ENCODE measurements around the gene TARS1. TPM values are rescaled to one million over a fixed set of nuclear protein-coding genes. Genes with fewer than 3 reads are reported as not detected.

TARS1 gene
- total RNA-seq: 67.7 TPM
- long read RNA-seq, full-length matches to known transcripts: 37 of 41 reads
- long read RNA-seq, partial matches to known transcripts: 0 of 41 reads
- long read RNA-seq, other reads (novel, unspliced or antisense): 4 of 41 reads

GRCh38 chr5:33440482-33441240 is at the start of gene TARS1:
Gene TARS1, plus strand, starts transcription at chr5:33440965. Its CDS starts 122 bp downstream, at chr5:33441087.
- peak; percentile 98 for DNase-seq (ENCODE audit: missing footprints)
- ATAC-seq: peak; percentile 99
- intact Hi-C loops (cut with DNase I): loop anchor here (2.0 to 10.0 kb wide), 2 partner anchors 568 to 1474 kb away; partner anchors contain the start of genes AMACR, BRIX1 and RAD1

GRCh38 chr5:33398501-33398900 is 42.3 kb upstream of the TARS1 start:
- DNase-seq (ENCODE audit: missing footprints) (no peak), ATAC-seq (no peak)
- intact Hi-C loops (cut with DNase I): no loop called here

- ATAC-seq (no peak), DNase-seq (ENCODE audit: missing footprints) (no peak)
- intact Hi-C loops (cut with DNase I): no loop called here
These were observed 40.1 kb upstream of the TARS1 start for GRCh38 chr5:33400675-33401074.

- DNase-seq (ENCODE audit: missing footprints): no peak
- intact Hi-C loops (cut with DNase I): no loop called here
- no peak for ATAC-seq
These were observed 39.0 kb upstream of the TARS1 start for GRCh38 chr5:33401482-33402390.

- no peak for ATAC-seq
- no peak for DNase-seq (ENCODE audit: missing footprints)
- intact Hi-C loops (cut with DNase I): no loop called here
These were observed 37.6 kb upstream of the TARS1 start for GRCh38 chr5:33403187-33403586.

- intact Hi-C loops (cut with DNase I): no loop called here
- DNase-seq (ENCODE audit: missing footprints): no peak
- ATAC-seq: no peak
These were observed 31.9 kb upstream of the TARS1 start for GRCh38 chr5:33408816-33409215.

- peak; percentile 34 for DNase-seq (ENCODE audit: missing footprints)
- ATAC-seq: no peak
- intact Hi-C loops (cut with DNase I): no loop called here
These were observed 31.2 kb upstream of the TARS1 start for GRCh38 chr5:33409435-33410170.

- DNase-seq (ENCODE audit: missing footprints) (no peak), ATAC-seq (no peak)
- intact Hi-C loops (cut with DNase I): no loop called here
These were observed 30.5 kb upstream of the TARS1 start for GRCh38 chr5:33410221-33410620.

- DNase-seq (ENCODE audit: missing footprints) (no peak), ATAC-seq (no peak)
- intact Hi-C loops (cut with DNase I): no loop called here
These were observed 29.3 kb upstream of the TARS1 start for GRCh38 chr5:33411498-33411897.

GRCh38 chr5:33415811-33416354 is 24.9 kb upstream of the TARS1 start:
- intact Hi-C loops (cut with DNase I): no loop called here
- no peak for ATAC-seq
- DNase-seq (ENCODE audit: missing footprints): no peak

GRCh38 chr5:33417632-33418031 is 23.1 kb upstream of the TARS1 start:
- intact Hi-C loops (cut with DNase I): no loop called here
- DNase-seq (ENCODE audit: missing footprints): no peak
- no peak for ATAC-seq

GRCh38 chr5:33420946-33421345 is 19.8 kb upstream of the TARS1 start:
- ATAC-seq: no peak
- intact Hi-C loops (cut with DNase I): loop anchor here (5.0 kb wide), 1 partner anchor 709 kb away; the partner anchor contains the start of gene NPR3
- DNase-seq (ENCODE audit: missing footprints): no peak

GRCh38 chr5:33422191-33422590 is 18.6 kb upstream of the TARS1 start:
- intact Hi-C loops (cut with DNase I): loop anchor here (5.0 kb wide), 1 partner anchor 710 kb away; the partner anchor contains the start of gene NPR3
- ATAC-seq (no peak), DNase-seq (ENCODE audit: missing footprints) (no peak)

- intact Hi-C loops (cut with DNase I): loop anchor here (5.0 kb wide), 1 partner anchor 711 kb away; the partner anchor contains the start of gene NPR3
- ATAC-seq: no peak
- no peak for DNase-seq (ENCODE audit: missing footprints)
These were observed 17.6 kb upstream of the TARS1 start for GRCh38 chr5:33423018-33423630.

- DNase-seq (ENCODE audit: missing footprints): no peak
- ATAC-seq: no peak
- intact Hi-C loops (cut with DNase I): no loop called here
These were observed 15.5 kb upstream of the TARS1 start for GRCh38 chr5:33425314-33425713.

GRCh38 chr5:33430983-33431382 is 9.8 kb upstream of the TARS1 start:
- intact Hi-C loops (cut with DNase I): no loop called here
- ATAC-seq (no peak), DNase-seq (ENCODE audit: missing footprints) (no peak)

GRCh38 chr5:33432656-33433055 is 8.1 kb upstream of the TARS1 start:
- intact Hi-C loops (cut with DNase I): no loop called here
- ATAC-seq (no peak), DNase-seq (ENCODE audit: missing footprints) (no peak)

Measured in Right ventricle myocardium inferior (tissue), 1 donor.